HG03457 (cell line): ENCODE data around the gene COL18A1.

Source experiments
- ATAC-seq: cut with Tn5 transposase; IDR thresholded peaks from one replicate; pipeline ENCODE4 v1.9.1; 2021; ENCODE audit warnings: moderate number of reproducible peaks; ENCODE audit not compliant: unreplicated experiment

The COL18A1 gene

GRCh38 chr21:45396620-45396995, 8.4 kb upstream of the COL18A1 start:
- no peak for ATAC-seq

DNA sequence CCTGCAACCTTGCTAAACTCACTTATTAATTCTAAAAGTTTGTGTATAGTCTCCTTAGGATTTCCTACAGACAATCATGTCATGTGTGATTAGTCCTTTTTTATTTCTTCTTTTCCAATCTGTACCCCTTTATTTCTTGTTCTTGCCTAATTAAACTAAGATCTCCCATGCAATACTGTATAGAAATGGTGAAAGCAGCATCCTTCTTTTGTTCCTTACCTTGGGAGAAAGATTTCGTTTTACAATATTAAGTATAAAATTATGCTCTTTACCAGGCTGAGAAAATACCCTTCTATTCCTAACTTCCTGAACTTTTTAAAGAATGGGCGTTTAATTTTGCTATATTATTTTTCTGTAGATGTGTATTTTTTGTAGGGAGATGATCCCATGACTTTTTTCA, 7.6 kb upstream of the COL18A1 start:
- ATAC-seq, result no peak

DNA sequence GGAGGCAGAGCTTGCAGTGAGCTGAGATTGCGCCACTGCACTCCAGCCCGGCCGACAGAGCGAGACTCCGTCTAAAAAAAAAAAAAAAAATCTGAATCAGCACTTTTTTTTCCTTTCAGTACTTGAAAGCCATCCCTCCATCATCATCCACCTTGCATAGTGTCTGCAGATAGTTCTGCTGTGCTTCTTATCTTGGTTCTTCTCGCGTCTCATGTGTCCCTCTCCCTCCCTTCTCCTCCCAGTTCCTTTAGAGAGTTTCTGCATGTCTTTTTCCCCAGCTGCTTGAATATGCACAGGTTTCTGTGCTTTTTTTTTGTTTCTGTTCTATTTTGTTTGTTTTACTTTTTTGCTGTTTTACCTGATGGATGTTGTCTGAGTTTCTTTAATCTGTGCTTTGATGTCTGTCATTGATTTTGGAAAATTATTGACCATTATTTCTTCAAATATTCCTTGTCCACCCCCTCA, 3.9 kb upstream of the COL18A1 start:
- ATAC-seq, result no peak

DNA sequence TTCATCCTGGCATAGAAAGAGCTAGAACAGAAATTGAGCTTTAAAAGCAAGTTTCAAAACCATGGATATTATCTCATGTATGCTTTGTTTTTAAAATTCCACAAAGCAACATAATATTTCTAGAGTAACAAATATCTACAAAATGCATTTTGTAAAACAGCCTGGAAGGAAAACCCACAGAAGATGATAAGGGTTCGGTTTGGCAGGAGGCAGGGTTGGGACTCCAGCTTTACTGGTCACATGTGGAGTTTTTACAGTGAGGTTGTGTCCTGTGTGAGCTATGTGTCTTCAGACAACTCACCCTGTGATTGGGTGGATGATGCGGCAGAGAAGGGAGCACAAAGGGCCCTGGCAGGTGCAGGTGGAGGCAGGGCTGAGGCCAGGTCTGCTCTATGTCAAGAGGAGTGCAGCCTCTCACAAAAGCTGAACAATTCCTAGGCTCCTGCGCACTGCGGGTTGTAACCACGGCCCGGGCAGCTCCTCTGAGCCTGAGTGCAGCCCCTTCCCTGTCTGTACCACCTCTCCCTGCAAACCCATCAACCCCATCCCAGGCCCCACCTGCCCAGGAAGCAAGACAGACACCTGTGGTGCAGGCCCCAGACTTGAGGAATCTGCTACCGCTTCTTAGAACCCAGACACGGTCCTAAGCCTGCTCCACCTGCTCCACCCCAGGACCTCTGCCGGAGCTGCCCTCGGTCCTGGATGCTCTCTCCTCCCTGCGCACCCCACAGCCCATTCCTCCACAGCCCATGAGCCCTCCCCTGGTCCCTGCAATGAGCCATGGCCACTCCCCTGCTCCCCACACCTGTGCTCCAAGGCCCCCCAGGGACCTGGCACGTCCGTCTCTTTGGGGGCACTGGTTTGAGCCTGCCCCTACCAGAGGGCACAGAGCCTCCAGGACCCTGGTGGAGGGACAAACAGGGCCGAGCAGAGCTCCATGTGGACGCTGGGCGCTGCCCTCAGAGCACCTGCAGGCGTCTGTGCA, 2.8 kb upstream of the COL18A1 start:
- ATAC-seq, result no peak

DNA sequence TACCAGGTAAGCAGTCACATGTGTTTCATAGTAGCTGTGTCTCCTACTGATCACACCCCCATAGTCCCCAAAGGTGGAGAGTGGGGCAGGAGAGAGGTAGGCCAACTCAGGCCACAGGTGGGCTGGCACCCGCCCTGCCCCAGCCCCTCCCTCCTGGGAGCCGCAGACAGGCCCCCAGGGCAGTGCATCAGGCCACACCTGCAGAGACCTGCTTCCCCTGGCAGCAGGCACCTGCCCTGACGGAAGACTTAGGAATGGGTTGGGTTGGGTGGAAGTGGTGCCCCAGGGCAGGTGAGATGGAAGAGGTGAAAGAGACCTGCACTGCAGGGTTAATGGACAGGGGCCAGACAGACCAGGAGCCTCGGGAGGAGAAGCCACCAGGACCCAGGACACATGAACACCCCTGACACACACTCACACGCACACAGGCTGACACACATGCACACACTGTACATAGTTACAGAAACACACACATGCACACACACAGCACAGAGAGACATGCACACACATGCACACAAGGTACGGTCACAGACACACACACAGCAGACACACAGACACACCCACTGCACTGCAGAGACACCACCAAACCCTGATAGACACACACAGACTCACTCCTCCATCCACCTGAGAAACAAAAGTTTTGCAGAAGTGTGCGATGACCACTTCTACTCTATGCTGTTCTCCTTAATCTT, 1.7 kb upstream of the COL18A1 start:
- ATAC-seq, result no peak

DNA sequence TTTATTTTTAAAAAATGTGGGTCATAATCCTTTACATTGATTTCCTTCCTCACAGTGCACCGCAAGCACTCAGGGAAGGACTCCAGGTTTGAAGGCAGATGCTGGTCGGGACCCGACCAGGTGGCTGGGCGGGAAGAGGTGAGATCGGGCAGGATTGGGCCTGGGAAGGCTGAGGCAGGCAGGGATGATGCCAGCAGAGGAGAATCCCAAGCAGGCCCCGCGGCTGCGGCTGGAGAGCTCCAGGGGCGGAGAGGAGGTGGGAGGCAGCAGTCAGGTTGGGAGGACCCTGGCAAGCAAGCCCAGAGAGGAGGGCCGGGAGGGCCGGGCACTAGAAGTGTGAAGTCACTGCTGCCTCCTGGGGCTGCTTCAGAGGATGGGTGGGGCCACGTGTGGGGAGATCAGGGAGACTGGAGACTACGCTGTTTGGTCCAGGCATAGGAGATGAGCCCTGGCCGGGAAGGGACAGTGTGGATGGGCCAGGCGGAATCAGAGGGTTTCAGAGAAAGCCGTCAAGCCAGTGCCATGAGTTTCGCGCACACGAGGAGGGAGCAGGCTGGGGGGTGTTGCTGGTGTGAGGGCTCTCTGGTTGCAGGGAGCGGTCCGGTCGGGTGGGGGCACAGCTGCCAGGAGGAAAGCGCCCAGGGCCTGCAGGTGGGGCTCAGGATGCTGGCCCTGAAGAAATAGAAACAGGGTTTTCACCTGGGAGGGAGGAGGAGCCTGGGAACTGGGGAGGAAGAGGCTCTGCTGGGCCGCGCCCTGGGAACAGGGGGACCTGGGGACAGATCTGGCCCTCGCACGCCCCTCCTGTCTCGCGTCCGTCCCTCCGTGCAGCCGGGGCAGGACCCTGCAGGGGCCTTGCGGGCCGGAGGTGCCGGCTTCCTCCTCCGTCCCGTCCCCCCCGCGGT, 888 bp upstream of the COL18A1 start:
- no peak for ATAC-seq

DNA sequence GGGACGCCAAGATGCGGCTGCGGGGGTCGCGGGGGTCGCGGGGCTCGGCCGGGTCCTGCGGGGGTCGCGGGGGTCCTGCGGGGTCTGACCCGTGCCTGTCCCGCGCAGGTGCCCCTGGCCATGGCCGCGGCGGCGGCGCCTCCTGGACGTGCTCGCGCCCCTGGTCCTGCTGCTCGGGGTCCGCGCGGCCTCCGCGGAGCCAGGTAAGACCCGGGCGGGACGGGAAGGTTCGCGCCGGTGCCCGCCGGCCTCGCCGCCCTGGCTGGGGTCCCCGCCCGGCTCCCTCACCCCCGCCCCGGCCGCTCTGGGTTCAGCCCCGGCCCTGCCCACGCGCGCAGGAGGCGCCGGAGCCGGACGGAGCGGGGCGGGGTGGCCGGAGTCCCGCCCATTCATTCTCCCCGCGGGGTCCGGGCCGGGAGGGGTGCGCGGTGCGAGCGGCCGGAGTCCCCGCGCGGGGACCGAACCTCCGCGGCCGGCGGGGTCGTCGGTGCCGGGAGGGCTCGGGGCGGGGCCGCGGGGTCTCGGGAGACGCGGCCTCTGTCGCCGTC, 380 bp downstream of the COL18A1 start:
- no peak for ATAC-seq

DNA sequence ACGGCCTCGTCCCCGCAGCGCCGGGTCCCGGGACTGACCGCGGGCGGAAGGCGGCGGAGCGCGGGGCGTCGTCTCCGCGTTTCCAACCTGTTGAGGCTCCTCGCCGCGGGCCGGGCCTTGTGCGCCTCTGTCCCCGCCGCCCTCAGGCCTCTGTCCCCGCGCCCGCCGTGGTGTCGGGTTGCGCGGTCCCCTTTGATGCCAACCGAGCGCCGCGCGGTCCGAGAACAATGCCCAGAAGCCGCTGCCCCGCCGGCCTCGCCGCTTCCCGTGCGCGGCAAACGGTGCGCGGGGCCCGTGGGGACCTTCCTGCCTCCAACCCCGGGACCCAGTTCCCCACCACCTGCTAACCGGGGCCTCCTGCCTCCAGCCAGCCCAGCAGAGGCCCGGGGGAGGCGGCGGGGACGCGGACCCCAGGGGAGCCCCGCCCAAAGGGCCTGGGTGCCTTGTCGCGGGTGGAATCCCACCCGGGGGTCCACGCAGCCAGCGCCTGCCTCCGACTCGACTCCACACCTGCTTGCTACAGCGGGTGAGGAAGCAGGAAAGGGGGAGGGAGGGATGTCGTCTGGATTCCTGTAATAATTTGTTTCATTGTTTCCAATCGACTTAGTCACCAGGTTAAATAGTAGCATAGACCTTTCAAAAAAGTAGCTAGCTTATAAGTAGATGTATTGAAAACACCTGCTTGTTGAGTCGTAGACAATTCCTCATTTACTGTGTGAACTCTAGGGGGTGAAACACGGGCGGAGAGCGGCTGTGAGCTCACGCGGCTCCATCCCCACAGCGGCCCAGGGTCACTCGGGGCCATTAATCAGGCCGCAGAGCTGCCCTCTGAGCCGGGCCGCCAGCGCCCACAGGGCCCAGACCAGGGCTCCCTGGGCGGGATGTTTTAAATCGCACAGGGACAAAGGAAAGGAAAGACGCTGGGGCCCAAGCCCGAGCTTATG, 1.1 kb downstream of the COL18A1 start:
- no peak for ATAC-seq

DNA sequence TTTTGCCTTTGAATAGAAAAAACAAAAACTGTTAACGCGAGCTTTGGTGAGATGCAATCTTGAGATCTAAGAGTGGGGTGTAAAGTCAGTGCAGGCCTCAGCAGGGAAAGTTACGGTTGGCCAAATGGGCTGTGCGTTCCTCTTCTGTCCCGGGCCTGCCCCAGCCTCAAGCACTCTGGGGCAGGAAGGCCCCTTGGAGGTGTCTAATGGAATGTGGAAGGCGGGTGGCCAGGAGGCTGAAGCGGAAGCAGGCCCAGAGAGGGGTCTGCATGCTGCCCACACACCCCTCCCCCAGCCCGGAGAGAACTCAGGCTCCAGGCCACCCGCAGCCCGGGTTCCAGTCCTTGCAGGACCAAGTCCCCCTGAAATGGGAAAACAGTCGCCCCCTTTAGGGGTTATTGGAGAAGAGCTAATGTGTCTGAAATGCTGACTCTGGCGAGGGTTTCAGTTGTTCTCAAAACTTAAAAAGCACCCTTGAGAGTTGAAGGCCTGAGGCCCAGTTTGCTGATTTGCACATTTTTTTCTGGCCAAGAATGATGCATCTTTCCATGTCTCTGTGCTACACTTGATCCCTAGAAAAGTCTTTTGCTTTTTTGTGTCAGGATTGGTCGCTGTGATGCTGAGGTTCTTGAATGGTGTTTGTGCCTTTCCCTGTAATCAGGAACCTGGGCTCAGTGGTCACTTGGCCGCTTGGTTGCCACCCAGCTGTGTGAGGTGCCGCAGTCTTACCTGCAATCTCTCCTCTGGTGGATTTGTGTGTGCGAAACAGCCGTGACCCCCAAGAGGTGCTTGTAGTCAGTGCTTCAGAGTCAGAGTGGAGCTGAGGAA, 2.0 kb downstream of the COL18A1 start:
- ATAC-seq, result no peak

DNA sequence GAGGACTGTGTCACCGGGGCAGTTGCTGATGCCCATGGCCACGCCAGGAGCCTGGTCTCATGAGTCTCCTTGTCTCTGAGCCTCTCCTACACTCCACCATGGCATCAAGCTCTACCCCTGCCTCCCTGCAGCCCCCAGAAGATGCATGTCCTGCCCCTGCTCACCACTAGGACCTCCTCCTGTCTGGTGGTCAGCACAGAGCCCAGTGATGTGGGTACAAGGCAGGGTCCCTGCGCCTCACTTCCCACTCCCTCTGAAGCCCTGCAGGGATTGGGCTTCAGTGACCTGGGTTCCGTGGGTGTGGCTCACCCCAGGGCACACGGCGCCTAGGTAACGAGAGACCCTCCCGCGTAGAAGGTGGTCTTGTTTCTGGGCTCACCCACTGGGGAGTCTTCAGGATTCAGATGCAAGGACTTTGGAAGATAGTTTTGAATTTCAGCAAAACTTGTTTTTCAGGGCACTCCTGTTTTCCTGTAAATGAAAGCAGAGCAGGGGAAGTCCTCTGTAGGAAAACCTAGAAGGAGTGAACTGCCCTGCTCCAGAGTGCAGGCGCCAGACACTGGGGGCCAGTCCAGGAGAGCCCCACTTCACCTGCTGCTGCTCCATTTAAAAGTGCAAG, 2.8 kb downstream of the COL18A1 start:
- no peak for ATAC-seq

GRCh38 chr21:45408271-45408791, 3.4 kb downstream of the COL18A1 start:
- no peak for ATAC-seq

- no peak for ATAC-seq
Measured at GRCh38 chr21:45408801-45409261, 3.9 kb downstream of the COL18A1 start.

DNA sequence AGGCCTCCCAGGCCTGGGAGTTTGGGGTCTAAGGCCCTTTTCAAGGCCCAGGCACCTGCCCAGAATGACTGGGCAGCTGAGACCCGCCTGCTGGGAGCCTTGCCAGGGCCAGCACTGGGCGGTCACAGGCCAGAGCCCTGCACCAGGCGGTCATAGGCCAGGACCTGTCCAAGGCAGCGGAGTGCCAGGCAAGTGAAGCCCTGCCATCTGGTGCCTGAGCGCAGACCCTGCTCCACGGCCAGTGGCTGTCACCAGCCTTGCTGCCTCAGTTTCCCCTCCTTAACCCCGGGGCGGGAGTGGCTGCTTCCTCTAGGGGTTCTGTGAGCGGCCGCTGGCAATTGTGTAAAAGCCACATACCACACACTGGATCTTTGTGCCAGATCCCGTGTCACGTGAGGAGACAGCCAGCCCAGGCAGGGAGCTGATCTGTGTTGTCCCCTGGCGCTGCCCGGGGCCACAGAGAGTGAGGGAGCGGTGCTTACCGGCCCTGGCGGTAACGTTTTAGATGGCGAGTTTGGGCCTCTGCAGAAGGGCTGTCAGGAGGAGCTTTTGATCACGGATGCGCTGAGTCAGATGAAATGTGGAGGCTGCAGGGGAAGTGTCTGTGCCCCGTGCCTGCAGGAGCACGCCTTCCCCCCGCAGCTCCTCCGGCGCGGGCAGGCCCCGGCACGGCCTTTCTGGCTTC, 4.6 kb downstream of the COL18A1 start:
- ATAC-seq, result no peak

DNA sequence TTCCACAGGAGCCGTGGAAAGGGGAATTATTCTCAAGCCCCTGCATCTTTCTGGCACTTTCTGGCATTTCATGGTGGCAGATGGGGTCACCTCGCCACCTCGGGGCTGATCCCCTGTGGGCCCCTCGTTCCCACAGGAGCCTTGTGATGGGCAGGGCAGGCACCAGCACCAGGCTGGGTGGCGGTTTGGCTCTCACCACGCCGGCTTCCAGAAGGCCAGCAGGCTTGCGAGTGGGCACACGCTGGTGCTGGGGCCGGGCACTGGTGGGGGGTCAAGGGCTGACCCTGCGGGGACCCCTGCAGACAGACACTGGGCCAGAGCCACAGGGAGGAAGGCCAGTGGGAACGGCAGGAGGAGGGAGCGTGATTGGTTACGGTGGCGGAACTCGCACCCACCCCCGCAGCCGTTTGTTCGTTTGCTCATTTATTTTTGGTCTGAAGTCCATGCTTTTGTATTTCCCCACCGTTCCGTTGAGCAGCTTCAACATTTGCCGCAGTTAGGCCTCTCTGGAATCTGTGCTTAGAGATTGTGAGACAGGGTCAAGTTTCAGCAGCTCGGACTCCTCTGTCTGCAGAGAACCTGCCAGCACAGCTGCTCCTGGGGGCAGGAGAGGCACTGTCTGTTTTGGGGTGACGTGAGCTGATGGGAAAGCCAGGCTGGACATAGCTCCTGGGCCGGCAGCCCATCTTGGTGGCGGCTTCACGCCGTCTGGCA, 5.3 kb downstream of the COL18A1 start:
- no peak for ATAC-seq

GRCh38 chr21:45410865-45411809, 6.2 kb downstream of the COL18A1 start:
- no peak for ATAC-seq

- ATAC-seq, result no peak
Measured at GRCh38 chr21:45411810-45412206, 6.8 kb downstream of the COL18A1 start.
